HEK293 (cell line): ENCODE measurements around the gene C4orf51.

Experiments used
- ZNF391 ChIP-seq: fragments of 450-650 bp; formaldehyde crosslinking; IDR thresholded peaks from 2 replicates; pipeline ENCODE4 v1.5.1; 2016; ENCODE audit warnings: low read depth, missing biosample characterization, missing genetic modification characterization, borderline replicate concordance
- ZNF776 ChIP-seq: fragments of 450-650 bp; formaldehyde crosslinking; IDR thresholded peaks from 2 replicates; pipeline ENCODE4 v1.5.0; 2017; ENCODE audit warnings: missing biosample characterization, missing genetic modification characterization, borderline replicate concordance

DNA sequence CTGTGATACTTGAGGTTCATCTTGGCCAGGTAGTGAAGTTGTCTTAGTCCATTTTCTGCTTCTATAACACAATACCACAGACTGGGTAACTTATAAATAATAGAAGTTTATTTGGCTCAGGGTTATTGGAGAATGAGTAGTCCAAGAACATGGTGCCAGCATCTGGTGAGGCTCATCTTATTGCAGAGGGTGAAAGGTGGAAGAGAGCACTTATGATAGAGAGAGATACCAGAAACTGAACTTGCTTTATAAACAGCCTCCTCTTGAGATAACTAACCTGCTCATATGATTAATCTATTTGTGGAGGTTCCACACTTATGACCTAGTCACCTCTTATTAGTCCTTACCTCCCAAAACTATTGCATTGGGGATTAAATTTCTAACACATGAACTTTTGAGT is 1.6 kb downstream of the C4orf51 start:
- no peak for TF ChIP-seq ZNF776 (tag by site-specific recombination)
- TF ChIP-seq ZNF391 (tag by site-specific recombination), result no peak
